GM06990 (cell line): ENCODE data around the gene ENOX1.

Experiments
- DNase-seq: peaks from one replicate; pipeline ENCODE4 v3.0.0-alpha.2; 2011; ENCODE audit not compliant: insufficient read length; ENCODE audit errors: extremely low read depth
- H3K27me3 ChIP-seq: replicated peaks from 2 replicates; pipeline ENCODE4 v1.6.0; 2011; ENCODE audit warnings: low read length; ENCODE audit not compliant: control insufficient read depth, insufficient read depth
- H3K36me3 ChIP-seq: 2 replicates; pipeline ENCODE4 v1.5.1; 2011; ENCODE audit warnings: low read length; ENCODE audit not compliant: control insufficient read depth, insufficient read depth
- H3K4me3 ChIP-seq: replicated peaks from 2 replicates; pipeline ENCODE4 v1.5.1; 2011; ENCODE audit warnings: low read depth, mild to moderate bottlenecking, control low read depth, low read length
- CTCF ChIP-seq: IDR thresholded peaks from 2 replicates; pipeline ENCODE4 v1.5.1; 2011; ENCODE audit warnings: low read length, control low read depth, mild to moderate bottlenecking, inconsistent platforms; ENCODE audit not compliant: insufficient read depth, poor library complexity, severe bottlenecking

Gene ENOX1

DNA sequence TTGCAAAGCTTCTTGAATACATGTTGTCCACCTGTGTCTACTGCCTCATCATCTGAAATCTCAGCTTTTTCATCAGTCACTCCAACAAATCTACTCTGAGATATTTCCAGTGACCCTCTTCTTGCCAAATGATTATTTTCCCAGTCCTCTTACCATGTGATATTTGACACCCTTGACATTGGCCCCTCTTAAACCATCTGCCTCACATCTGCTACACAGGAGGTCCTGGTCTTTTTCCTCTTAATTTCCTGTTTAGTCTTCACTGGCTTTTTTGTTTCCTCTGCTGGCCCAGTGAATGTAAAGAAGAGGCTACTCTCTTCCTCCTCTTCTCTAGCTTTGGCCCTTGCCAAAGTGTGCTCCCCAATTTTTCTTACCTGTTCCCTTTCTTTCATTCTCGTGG is 544.7 kb downstream of the ENOX1 start:
- Histone ChIP-seq H3K36me3 (no peaks in the 10 kb centered on the region), H3K27me3 (no peaks in the 10 kb centered on the region), H3K4me3 (no peak overlapping the region)
- no peak for DNase-seq
- no peak for TF ChIP-seq CTCF

DNA sequence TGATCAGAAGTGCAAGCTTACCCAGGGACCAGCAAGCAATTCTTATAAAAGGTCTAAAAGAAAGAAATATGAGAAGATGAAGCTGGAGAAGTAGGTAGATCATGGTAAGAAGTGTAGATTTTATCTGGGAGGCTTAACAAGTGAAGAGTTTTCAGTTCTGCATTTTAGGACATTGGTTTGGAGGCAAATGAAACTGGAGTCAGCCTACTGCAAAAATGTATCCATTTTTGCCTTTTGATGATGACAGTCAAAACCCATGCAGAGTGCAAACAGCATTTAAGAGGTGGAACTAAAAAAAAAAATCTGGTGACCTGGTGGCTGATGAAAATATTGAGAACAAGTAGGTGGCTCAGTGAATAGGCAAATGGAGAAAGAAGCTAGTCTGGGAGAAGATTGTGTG is 546.5 kb downstream of the ENOX1 start:
- H3K36me3 ChIP-seq = no peaks in the 10 kb centered on the region
- no peak for TF ChIP-seq CTCF
- H3K4me3 ChIP-seq = no peak overlapping the region
- no peaks in the 10 kb centered on the region for H3K27me3 ChIP-seq
- peak; percentile 66 for DNase-seq

- Histone ChIP-seq H3K4me3 (no peak overlapping the region), H3K36me3 (no peaks in the 10 kb centered on the region), H3K27me3 (no peaks in the 10 kb centered on the region)
- no peak for TF ChIP-seq CTCF
- no peak for DNase-seq
These were observed 547.4 kb downstream of the ENOX1 start for GRCh38 chr13:43239275-43239840.

DNA sequence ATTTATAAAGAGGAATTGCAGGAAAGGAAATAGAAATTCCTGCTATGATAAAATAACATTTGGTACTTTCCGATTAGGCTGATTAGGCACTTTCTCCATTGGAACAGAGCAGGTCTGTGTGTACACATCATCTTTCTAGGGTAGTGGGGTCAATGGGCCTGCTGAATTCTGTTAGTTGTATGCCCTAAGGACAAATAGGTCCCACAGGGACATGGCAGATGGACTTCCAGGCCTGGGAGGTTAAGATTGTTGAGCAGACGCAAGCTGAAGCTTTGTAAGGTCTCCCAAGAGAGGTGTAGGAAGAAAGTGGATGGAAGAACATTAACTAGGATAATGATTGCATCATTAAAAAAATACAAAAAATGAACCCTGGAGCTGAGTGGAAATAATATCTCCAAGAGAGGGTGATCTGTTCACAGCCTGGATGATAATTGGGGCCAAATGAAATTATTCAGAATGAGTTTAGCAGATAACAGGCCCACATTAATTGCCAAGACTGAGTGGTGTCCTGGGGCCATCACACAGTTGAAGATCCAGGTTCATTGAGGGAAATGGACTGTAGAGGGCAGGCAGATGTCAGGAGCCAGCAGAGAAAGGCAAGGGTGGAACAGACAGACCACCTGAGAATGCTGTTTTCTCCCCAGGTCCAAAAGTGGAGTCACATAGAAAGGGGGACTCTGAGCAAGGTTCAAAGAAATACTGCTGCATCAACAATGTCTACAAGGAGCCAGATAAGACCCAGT is 548.3 kb downstream of the ENOX1 start:
- TF ChIP-seq CTCF = no peak
- no peak overlapping the region for H3K4me3 ChIP-seq
- no peaks in the 10 kb centered on the region for H3K36me3 ChIP-seq
- no peak for DNase-seq
- no peaks in the 10 kb centered on the region for H3K27me3 ChIP-seq

- no peaks in the 10 kb centered on the region for H3K27me3 ChIP-seq
- no peak for DNase-seq
- H3K4me3 ChIP-seq = no peak overlapping the region
- no peak for TF ChIP-seq CTCF
- H3K36me3 ChIP-seq = no peaks in the 10 kb centered on the region
These were observed 549.2 kb downstream of the ENOX1 start for GRCh38 chr13:43237616-43238015.
